MCF 10A (cell line): ENCODE measurements around the gene EXOC6B. TPM values are rescaled to one million over a fixed set of nuclear protein-coding genes. Genes with fewer than 3 reads are reported as not detected.

Experiments
- BruUV-seq: library from RNA; stranded (reverse); fragments of 400-500 nt; replicated peaks from 2 replicates; lab custom pipeline; 2021; lab: Mats Ljungman, UMichigan
- CTCF ChIA-PET: fragments of 300-600 bp; sonication (Branson Sonifier 250); formaldehyde crosslinking; extraction: SDS; loops from one replicate; lab custom pipeline; 2021; ENCODE audit warnings: antibody characterized with exemption, inconsistent platforms; lab: Yijun Ruan, JAX
- POLR2A ChIA-PET: fragments of 300-600, 350-650 bp; sonication (Branson Sonifier 250); formaldehyde crosslinking; extraction: SDS; loops from one replicate; lab custom pipeline; 2020; ENCODE audit warnings: antibody characterized with exemption, inconsistent platforms; lab: Yijun Ruan, JAX
- DNase-seq: peaks from one replicate; pipeline ENCODE4 v3.0.0-alpha.2; 2018; ENCODE audit not compliant: unreplicated experiment
- H3K27ac Mint-ChIP-seq: one replicate; pipeline ENCODE4 v1.8.0; 2022; ENCODE audit warnings: mild to moderate bottlenecking, low read depth, mixed read lengths; ENCODE audit not compliant: unreplicated experiment
- H3K27me3 Mint-ChIP-seq: one replicate; pipeline ENCODE4 v1.8.0; 2022; ENCODE audit warnings: mixed read lengths; ENCODE audit not compliant: insufficient read depth, unreplicated experiment
- H3K36me3 Mint-ChIP-seq: one replicate; pipeline ENCODE4 v1.8.0; 2022; ENCODE audit warnings: mild to moderate bottlenecking, moderate library complexity, mixed read lengths; ENCODE audit not compliant: insufficient read depth, unreplicated experiment
- H3K4me1 Mint-ChIP-seq: one replicate; pipeline ENCODE4 v1.8.0; 2022; ENCODE audit warnings: mixed read lengths; ENCODE audit not compliant: insufficient read depth, unreplicated experiment
- H3K4me3 Mint-ChIP-seq: one replicate; pipeline ENCODE4 v1.8.0; 2022; ENCODE audit warnings: mild to moderate bottlenecking, moderate library complexity, mixed read lengths; ENCODE audit not compliant: unreplicated experiment
- H3K9me3 Mint-ChIP-seq: one replicate; pipeline ENCODE4 v1.8.0; 2022; ENCODE audit warnings: mixed read lengths; ENCODE audit not compliant: unreplicated experiment
- CTCF ChIP-seq: fragments of 200-600 bp; IDR thresholded peaks from one replicate; pipeline ENCODE4 v1.8.0; 2022; ENCODE audit warnings: antibody characterized with exemption, mild to moderate bottlenecking; ENCODE audit not compliant: unreplicated experiment
- intact Hi-C: fragments of 100-400 bp; cut with micrococcal nuclease; formaldehyde crosslinking; loops from 2 replicates; pipeline ENCODE4 v1.14.1; 2022
- total RNA-seq: library from RNA; stranded (reverse); gene quantifications from 2 replicates; pipeline ENCODE4 v1.2.3, GENCODE V29; 2022

EXOC6B gene
- total RNA-seq, 1 experiment from 2014 or later, result 24.7 TPM

DNA sequence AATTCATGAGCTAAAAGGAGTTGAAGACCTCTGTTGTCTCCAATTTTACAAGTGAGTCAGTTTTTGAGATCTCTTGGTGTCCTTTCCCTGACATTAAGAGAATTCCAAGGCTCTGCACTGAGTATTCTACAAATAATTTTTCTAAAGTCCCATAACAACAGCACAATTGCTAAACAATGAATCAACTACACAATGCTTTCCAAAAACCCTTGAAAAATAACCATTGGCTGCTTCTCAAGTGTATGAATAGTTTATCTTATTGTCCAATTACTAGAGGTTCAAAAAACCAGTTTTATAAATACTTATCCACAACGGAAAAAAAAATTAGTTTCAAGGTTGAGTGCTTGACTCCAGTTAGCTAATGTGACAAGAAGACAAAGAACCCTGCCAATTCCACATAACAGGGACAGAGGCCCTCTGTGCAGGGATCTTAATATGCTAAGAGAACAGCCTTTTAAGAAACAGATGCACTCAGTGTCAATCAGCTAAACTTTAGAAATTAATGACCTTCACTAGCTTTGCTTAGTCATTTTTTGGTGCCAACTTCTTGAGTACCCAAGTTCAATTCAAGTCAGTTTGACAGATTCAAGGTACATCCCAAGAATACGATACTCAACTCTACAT, 411.6 kb downstream of the EXOC6B start:
- no peak for TF ChIP-seq CTCF
- CTCF ChIA-PET, result interaction anchor here (0.6 to 1.1 kb wide), 2 partner anchors 35 to 41 kb away, joined by 3 to 5 read pairs; no protein-coding TSS in a partner anchor
- no peaks in the 10 kb centered on the region for H3K27me3 Mint-ChIP-seq
- intact Hi-C loops, result no loop called here
- no TSS peak for BruUV-seq
- POLR2A ChIA-PET, result no interaction called here
- no peaks in the 10 kb centered on the region for H3K36me3 Mint-ChIP-seq
- no peaks in the 10 kb centered on the region for H3K9me3 Mint-ChIP-seq
- DNase-seq, result no peak
- H3K4me1 Mint-ChIP-seq, result no peaks in the 10 kb centered on the region
- no peak overlapping the region for H3K4me3 Mint-ChIP-seq
- H3K27ac Mint-ChIP-seq, result no peak overlapping the region

- H3K27me3 Mint-ChIP-seq, result no peaks in the 10 kb centered on the region
- H3K36me3 Mint-ChIP-seq, result no peaks in the 10 kb centered on the region
- no peaks in the 10 kb centered on the region for H3K4me1 Mint-ChIP-seq
- no peak overlapping the region for H3K27ac Mint-ChIP-seq
- DNase-seq, result no peak
- no peaks in the 10 kb centered on the region for H3K9me3 Mint-ChIP-seq
- ChIA-PET CTCF (interaction anchor here (0.6 to 1.1 kb wide), 5 partner anchors 35 to 1191 kb away, joined by 3 to 5 read pairs (median 3); no protein-coding TSS in a partner anchor), POLR2A (no interaction called here)
- no peak overlapping the region for H3K4me3 Mint-ChIP-seq
- BruUV-seq, result no TSS peak
- TF ChIP-seq CTCF, result no peak
- intact Hi-C loops, result no loop called here
Measured at GRCh38 chr2:72413716-72414115, 412.1 kb downstream of the EXOC6B start.

GRCh38 chr2:72412214-72412613, 413.6 kb downstream of the EXOC6B start:
- no peak overlapping the region for H3K27ac Mint-ChIP-seq
- DNase-seq, result no peak
- H3K9me3 Mint-ChIP-seq, result no peaks in the 10 kb centered on the region
- TF ChIP-seq CTCF, result no peak
- ChIA-PET POLR2A (no interaction called here), CTCF (interaction anchor here (0.6 to 1.2 kb wide), 2 partner anchors 254 to 357 kb away, joined by 4 to 5 read pairs; no protein-coding TSS in a partner anchor)
- no peak overlapping the region for H3K4me3 Mint-ChIP-seq
- no peaks in the 10 kb centered on the region for H3K27me3 Mint-ChIP-seq
- no peaks in the 10 kb centered on the region for H3K36me3 Mint-ChIP-seq
- intact Hi-C loops, result no loop called here
- no TSS peak for BruUV-seq
- no peaks in the 10 kb centered on the region for H3K4me1 Mint-ChIP-seq

GRCh38 chr2:72399879-72400278, 426.0 kb downstream of the EXOC6B start:
- H3K4me1 Mint-ChIP-seq, result peaks cover under 1% of the 10 kb centered on the region
- H3K4me3 Mint-ChIP-seq, result no peak overlapping the region
- ChIA-PET POLR2A (no interaction called here), CTCF (no interaction called here)
- no peak for DNase-seq
- H3K36me3 Mint-ChIP-seq, result peaks cover 6% of the 10 kb centered on the region
- H3K27ac Mint-ChIP-seq, result no peak overlapping the region
- no TSS peak for BruUV-seq
- H3K27me3 Mint-ChIP-seq, result no peaks in the 10 kb centered on the region
- peaks cover 14% of the 10 kb centered on the region for H3K9me3 Mint-ChIP-seq
- intact Hi-C loops, result no loop called here
- no peak for TF ChIP-seq CTCF
